ENCODE measurements around the gene SAFB. TPM values are rescaled to one million over a fixed set of nuclear protein-coding genes. Genes with fewer than 3 reads are reported as not detected.

The SAFB gene
- total and polyA plus RNA-seq, 2 experiments from 2014 or later = 36.5 to 49.4 TPM

DNA sequence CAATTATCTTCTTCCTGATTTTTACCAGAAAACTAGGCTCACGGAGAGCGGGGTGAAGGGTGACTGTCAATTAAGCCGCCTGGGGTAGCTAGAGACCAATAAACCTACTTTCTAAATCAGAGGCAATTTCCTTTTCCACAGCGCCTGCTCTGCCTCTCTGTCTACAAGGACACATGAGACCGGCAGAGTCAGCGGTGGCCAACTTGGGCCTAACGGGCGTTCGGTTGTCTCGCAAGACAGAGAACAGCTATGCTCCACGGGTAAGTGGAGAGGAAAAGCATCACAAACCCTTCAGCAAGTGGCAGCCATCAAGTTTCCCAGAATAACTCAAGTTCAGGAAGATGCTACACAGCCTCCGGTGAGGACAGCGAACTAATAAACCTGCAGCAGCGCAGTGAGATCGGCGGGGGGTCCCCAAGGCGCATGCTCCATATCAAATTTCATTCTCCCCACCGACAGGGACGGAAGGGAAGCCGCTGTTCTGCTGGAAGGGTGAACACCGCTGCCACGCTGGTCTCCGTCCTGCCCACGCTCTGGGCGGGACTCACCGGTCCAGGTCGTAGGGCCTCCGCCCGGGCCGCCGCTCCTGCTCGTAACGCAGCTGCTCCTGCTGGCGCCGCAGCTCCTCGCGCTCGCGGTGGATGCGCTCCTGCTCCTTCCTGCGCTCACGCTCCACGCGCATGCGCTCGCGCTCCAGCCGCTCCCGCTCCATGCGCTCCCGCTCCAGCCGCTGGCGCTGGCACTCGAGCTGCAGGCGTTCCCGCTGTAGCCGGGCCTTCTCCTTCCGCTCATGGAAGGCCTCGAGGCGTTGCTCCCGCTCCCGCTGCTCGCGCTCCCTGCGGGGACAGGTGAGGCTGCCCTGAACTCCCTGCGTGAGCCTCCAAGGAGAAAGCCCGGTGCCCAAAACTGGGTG is 29.3 kb upstream of the SAFB start:
- H3K9me3 ChIP-seq (ENCODE audit: low read depth) = no peaks in the 10 kb centered on the region
- no peak for DNase-seq
- peaks cover 6% of the 10 kb centered on the region; the same call in 1 of the 2 replicates for H3K79me2 ChIP-seq (ENCODE audit: insufficient read depth)
- H4K20me1 ChIP-seq (ENCODE audit: insufficient read depth) = no peaks in the 10 kb centered on the region
- no peak overlapping the region for H3K4me3 ChIP-seq
- H3K36me3 ChIP-seq (ENCODE audit: low read depth) = peaks cover 28% of the 10 kb centered on the region; the same call in 1 of the 2 replicates
- H3K9me2 ChIP-seq (ENCODE audit: insufficient read depth) = no peaks in the 10 kb centered on the region
- no peak overlapping the region for H3K4me2 ChIP-seq (ENCODE audit: unreplicated experiment)
- H3K9ac ChIP-seq = no peak overlapping the region
- TF ChIP-seq EZH2 (IDR thresholded peaks at IDR 0.05; ENCODE audit: insufficient read depth, poor library complexity, severe bottlenecking) = no peak
- H3K27ac ChIP-seq = no peak overlapping the region
- WGBS, 2 experiments (ENCODE audit: low coverage in 1 of 2, low lambda C conversion rate in 2 of 2, missing lambda C conversion rate in 2 of 2) = 96 to 97% methylated on average over 65 to 67 of the region's 67 CpGs
- in situ Hi-C loops (cut with MboI) = no loop called here
- no peaks in the 10 kb centered on the region for H3K4me1 ChIP-seq (ENCODE audit: insufficient read depth)
- H3F3A ChIP-seq (ENCODE audit: insufficient read depth) = no peaks in the 10 kb centered on the region
- H3K27me3 ChIP-seq (replicated peaks; ENCODE audit: insufficient read depth) = no peaks in the 10 kb centered on the region
- H2AFZ ChIP-seq = no peak overlapping the region

DNA sequence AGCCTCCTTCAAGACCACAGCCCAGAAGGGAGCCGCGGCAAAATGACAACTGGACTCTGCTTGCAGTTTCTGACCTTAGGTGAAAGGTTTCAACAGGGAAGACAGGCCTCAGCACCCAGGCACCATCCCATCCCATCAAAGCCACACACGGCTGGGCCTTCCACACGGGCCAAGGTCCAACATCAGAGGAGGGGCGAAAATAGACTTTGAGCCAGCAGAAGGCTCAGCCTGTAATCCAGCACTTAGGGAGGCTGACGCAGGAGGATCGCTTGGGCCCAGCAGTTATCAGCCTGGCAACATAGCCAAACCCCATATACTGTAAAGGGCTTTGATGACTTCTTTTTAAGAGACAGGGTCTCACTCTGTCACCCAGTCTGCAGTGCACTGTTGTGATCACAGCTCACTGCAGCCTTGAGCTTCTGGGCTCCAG is 28.3 kb upstream of the SAFB start:
- no peaks in the 10 kb centered on the region for H3K4me1 ChIP-seq (ENCODE audit: insufficient read depth)
- in situ Hi-C loops (cut with MboI) = no loop called here
- no peak overlapping the region for H2AFZ ChIP-seq
- no peak for TF ChIP-seq EZH2phosphoT487 (IDR thresholded peaks at IDR 0.05; ENCODE audit: insufficient read depth, low read depth)
- no peak for TF ChIP-seq EZH2 (IDR thresholded peaks at IDR 0.05; ENCODE audit: insufficient read depth, poor library complexity, severe bottlenecking)
- no peak for DNase-seq
- H3K9me3 ChIP-seq (ENCODE audit: low read depth) = no peaks in the 10 kb centered on the region
- no peaks in the 10 kb centered on the region for H3K9me2 ChIP-seq (ENCODE audit: insufficient read depth)
- H4K20me1 ChIP-seq (ENCODE audit: insufficient read depth) = no peaks in the 10 kb centered on the region
- no peak overlapping the region for H3K27ac ChIP-seq
- no peak overlapping the region for H3K4me3 ChIP-seq
- H3K36me3 ChIP-seq (ENCODE audit: low read depth) = peaks cover 37% of the 10 kb centered on the region; the same call in 1 of the 2 replicates
- no peaks in the 10 kb centered on the region for H3K27me3 ChIP-seq (replicated peaks; ENCODE audit: insufficient read depth)
- peaks cover 6% of the 10 kb centered on the region; the same call in 1 of the 2 replicates for H3K79me2 ChIP-seq (ENCODE audit: insufficient read depth)
- no peak overlapping the region for H3K9ac ChIP-seq
- WGBS, 2 experiments (ENCODE audit: low coverage in 1 of 2, low lambda C conversion rate in 2 of 2, missing lambda C conversion rate in 2 of 2) = 89 to 94% methylated on average over 7 of the region's 7 CpGs
- H3F3A ChIP-seq (ENCODE audit: insufficient read depth) = no peaks in the 10 kb centered on the region
- H3K4me2 ChIP-seq (ENCODE audit: unreplicated experiment) = no peak overlapping the region

DNA sequence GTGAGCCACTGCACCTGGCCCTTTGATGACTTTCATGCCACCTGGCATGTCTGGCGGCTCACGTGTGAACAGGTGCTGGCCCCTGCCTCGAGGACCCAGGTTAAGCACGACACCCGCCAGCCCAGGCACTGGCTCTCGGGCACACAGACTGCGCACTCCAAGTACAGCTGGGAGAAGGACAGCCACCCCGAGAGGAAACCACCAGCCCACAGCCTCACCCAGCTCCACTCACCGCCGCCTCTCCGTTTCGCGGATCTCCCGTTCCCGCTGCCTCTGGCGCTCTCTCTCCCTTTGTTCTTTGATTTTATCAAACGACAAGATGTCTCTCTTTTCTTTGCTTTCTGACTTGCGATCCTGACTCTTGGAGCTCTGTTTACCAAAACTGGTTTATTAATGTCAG is 27.8 kb upstream of the SAFB start:
- H3K9me2 ChIP-seq (ENCODE audit: insufficient read depth) = no peaks in the 10 kb centered on the region
- peaks cover 43% of the 10 kb centered on the region; the same call in 1 of the 2 replicates for H3K36me3 ChIP-seq (ENCODE audit: low read depth)
- H3F3A ChIP-seq (ENCODE audit: insufficient read depth) = no peaks in the 10 kb centered on the region; the same call in 1 of the 2 replicates
- H3K79me2 ChIP-seq (ENCODE audit: insufficient read depth) = peaks cover 6% of the 10 kb centered on the region; the same call in 1 of the 2 replicates
- no peaks in the 10 kb centered on the region for H4K20me1 ChIP-seq (ENCODE audit: insufficient read depth)
- H3K9ac ChIP-seq = no peak overlapping the region
- H2AFZ ChIP-seq = no peak overlapping the region
- no peak for DNase-seq
- H3K27me3 ChIP-seq (replicated peaks; ENCODE audit: insufficient read depth) = no peaks in the 10 kb centered on the region
- 92 to 94% methylated on average over 18 of the region's 18 CpGs for WGBS, 2 experiments (ENCODE audit: low coverage in 1 of 2, low lambda C conversion rate in 2 of 2, missing lambda C conversion rate in 2 of 2)
- no peaks in the 10 kb centered on the region for H3K9me3 ChIP-seq (ENCODE audit: low read depth)
- H3K4me1 ChIP-seq (ENCODE audit: insufficient read depth) = no peaks in the 10 kb centered on the region
- in situ Hi-C loops (cut with MboI) = no loop called here
- H3K4me2 ChIP-seq (ENCODE audit: unreplicated experiment) = no peak overlapping the region
- H3K27ac ChIP-seq = no peak overlapping the region
- TF ChIP-seq EZH2phosphoT487 (IDR thresholded peaks at IDR 0.05; ENCODE audit: insufficient read depth, low read depth) (no peak), EZH2 (IDR thresholded peaks at IDR 0.05; ENCODE audit: insufficient read depth, poor library complexity, severe bottlenecking) (no peak)
- no peak overlapping the region for H3K4me3 ChIP-seq

DNA sequence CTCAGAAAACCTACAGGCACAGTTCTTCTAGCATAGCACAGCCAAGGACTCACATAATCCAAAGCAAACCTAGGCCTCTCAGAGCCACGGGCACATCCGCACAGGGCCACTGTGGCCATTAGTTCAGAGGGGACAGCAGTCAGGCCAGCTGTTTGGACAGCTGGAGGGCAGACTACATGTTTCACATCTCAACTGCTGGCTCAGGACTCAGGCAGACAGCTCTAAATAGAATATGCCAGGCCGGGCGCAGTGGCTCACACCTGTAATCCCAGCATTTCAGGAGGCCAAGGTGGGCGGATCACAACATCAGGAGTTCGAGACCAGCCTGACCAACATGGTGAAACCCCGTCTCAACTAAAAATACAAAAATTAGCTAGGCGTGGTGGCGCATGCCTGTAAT is 27.1 kb upstream of the SAFB start:
- TF ChIP-seq EZH2phosphoT487 (IDR thresholded peaks at IDR 0.05; ENCODE audit: insufficient read depth, low read depth) (no peak), EZH2 (IDR thresholded peaks at IDR 0.05; ENCODE audit: insufficient read depth, poor library complexity, severe bottlenecking) (no peak)

More for the DNA sequence above, 27.1 kb upstream of the SAFB start:
- H3K27ac ChIP-seq = no peak overlapping the region
- no peak overlapping the region for H3K4me2 ChIP-seq (ENCODE audit: unreplicated experiment)
- 93% methylated on average over 9 of the region's 9 CpGs for WGBS, 2 experiments (ENCODE audit: low coverage in 1 of 2, low lambda C conversion rate in 2 of 2, missing lambda C conversion rate in 2 of 2)
- no peaks in the 10 kb centered on the region for H3K9me3 ChIP-seq (ENCODE audit: low read depth)
- in situ Hi-C loops (cut with MboI) = no loop called here
- peaks cover 4% of the 10 kb centered on the region; the same call in 1 of the 2 replicates for H3F3A ChIP-seq (ENCODE audit: insufficient read depth)
- no peaks in the 10 kb centered on the region for H3K27me3 ChIP-seq (replicated peaks; ENCODE audit: insufficient read depth)
- H3K4me1 ChIP-seq (ENCODE audit: insufficient read depth) = no peaks in the 10 kb centered on the region
- H3K79me2 ChIP-seq (ENCODE audit: insufficient read depth) = peaks cover 6% of the 10 kb centered on the region
- no peak overlapping the region for H2AFZ ChIP-seq
- no peaks in the 10 kb centered on the region for H4K20me1 ChIP-seq (ENCODE audit: insufficient read depth)
- no peak for DNase-seq
- no peak overlapping the region for H3K4me3 ChIP-seq
- no peak overlapping the region for H3K9ac ChIP-seq
- no peaks in the 10 kb centered on the region for H3K9me2 ChIP-seq (ENCODE audit: insufficient read depth)
- peaks cover 49% of the 10 kb centered on the region; the same call in 1 of the 2 replicates for H3K36me3 ChIP-seq (ENCODE audit: low read depth)
